CD4-positive, alpha-beta T cell treated with Interleukin-6 at 100 ng/mL for 8 hours (primary cell): ENCODE results near the gene HCN2.
"Not testable (repeated sequence)": the region's sequence is repeated elsewhere in the genome, so short reads cannot be mapped to it uniquely, and the experiment has no call there.

Experiments used
- DNase-seq: peaks from one replicate; pipeline ENCODE4 v3.0.0-alpha.2; 2020; ENCODE audit warnings: mixed read lengths, low spot score

HCN2 gene

DNA sequence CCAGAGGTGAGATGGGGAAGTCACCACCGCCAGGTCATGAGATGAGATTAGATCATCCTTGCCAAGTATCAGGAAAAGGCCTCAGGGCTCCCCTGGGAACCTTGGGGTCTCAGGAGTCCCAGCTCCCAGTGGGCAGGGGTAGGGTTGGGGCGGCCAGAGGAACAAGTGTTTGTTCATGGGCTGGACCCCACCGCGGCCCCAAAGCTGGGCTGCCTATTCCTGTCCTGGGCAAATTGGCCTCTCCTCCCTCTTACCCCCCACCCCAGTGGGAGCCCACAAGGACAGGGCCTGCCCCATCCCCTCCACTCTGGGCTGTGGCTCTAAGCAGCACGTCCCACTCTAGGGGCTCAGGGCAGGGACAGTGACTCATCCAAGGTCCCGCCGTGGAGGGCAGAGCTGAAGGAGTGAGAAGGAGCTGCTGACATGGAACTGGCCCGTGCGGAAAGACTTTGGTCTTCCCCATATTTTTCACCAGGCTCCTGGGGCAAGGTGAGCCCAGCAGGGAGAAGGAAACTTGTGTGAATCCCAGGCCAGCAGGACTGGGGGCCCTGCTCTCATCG lies 4.0 kb upstream of the HCN2 start:
- no peak for DNase-seq

DNA sequence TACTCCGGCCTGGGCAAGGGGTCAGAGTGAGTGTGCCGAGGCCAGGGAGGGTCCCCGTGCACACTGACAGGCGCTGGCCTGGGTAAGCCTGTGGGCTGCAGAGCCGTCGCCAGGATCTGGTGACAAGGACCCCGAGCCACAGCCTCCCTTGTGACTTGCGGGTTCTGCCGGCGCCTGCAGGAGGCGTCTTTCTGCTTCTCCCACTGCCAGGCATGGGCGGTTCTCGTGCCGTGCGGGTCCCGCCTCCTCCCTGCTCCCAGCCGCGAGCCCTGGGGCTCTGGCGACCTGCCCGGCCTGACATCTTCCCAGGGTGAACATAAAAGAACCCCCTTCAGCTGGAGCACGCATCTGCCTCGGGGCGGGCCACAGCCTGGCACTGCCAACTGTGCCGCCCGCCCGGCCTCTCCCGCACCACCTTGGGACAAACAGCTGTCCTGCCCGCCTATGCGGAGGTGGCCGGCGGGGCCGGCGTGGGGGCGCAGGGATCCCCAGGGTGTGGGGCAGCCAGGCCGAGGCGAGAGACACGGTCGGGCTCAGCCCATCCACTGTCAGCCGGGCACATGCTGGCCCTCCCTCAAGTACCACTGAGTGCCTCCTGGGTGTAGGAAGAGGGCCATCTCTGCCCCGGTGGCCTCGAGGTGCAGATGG lies 1.5 kb upstream of the HCN2 start:
- peak; percentile 57 for DNase-seq

DNA sequence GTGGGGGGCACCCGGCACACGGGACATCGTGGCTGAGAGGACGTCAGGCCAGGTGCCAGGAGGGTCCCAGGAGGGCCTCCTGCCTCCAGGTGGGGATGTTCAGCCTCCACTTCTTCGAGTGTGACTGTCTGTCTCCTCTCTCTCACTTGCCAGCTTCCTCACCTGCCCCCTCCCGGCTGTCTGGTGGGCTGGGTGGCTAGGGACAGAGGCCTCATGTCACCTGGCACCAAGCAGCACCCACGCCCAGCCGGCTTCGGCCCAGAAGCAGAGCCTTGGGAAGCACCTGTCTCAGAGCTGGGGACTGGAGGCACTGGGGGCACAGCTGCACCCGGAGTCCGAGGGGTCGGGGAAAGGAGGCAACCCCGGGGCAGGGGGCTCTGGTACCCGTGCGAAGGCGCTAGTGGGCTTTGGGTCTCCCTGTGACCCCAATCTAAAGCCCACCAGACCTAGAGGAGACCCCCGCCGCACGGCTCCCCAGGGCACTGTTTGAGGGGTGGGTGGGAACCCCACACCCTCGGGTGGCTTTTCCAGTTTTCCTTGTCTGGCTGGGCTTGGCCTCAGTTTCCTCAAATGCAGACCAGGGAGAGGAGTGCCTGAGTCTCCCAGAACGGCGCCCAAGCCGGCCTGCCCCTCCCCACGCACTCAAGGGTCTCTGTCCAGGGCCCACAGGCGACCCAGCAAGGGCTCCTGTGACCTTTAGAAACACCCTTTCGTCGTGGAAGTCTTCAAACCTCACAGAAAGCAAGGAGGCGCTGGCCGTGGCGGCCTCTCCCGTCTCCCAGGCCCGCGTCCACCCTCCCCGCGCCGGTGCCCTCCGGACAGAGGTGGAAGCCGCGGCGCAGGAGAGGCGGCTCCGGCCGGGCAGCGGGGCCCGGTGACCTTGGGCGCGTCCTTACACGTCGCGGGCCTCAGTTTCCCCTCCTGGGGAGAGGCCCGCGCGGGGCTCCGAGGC lies 664 bp upstream of the HCN2 start:
- no peak for DNase-seq

DNA sequence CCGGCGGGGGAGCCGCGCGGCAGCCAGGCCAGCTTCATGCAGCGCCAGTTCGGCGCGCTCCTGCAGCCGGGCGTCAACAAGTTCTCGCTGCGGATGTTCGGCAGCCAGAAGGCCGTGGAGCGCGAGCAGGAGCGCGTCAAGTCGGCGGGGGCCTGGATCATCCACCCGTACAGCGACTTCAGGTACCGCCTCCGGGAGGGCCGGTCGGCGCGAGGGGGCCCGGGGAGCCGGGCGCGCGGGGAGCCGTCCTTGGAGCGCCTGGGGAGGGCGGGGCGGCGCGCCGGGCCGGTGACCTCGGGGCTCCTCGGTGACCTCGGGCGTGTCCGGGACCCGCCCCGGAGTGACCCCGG lies 690 bp downstream of the HCN2 start:
- no peak for DNase-seq

DNA sequence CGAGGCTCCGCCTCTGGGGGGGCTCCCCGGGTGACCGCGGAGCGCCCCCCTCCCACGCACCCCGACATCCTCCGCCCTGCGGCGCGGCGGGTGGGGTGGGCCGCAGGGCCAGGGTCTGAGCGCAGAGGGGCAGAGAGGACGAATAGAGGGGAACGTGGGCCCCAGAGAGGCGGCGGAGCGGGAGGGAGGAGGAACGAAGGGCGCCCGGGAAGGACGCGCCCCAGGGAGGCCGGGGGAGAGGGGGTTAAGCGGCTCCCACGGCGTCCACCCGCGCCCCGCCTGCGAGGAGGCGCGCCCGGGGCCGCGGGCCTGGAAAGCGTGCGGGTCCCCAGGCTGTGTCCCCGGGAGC lies 1.0 kb downstream of the HCN2 start:
- no peak for DNase-seq

DNA sequence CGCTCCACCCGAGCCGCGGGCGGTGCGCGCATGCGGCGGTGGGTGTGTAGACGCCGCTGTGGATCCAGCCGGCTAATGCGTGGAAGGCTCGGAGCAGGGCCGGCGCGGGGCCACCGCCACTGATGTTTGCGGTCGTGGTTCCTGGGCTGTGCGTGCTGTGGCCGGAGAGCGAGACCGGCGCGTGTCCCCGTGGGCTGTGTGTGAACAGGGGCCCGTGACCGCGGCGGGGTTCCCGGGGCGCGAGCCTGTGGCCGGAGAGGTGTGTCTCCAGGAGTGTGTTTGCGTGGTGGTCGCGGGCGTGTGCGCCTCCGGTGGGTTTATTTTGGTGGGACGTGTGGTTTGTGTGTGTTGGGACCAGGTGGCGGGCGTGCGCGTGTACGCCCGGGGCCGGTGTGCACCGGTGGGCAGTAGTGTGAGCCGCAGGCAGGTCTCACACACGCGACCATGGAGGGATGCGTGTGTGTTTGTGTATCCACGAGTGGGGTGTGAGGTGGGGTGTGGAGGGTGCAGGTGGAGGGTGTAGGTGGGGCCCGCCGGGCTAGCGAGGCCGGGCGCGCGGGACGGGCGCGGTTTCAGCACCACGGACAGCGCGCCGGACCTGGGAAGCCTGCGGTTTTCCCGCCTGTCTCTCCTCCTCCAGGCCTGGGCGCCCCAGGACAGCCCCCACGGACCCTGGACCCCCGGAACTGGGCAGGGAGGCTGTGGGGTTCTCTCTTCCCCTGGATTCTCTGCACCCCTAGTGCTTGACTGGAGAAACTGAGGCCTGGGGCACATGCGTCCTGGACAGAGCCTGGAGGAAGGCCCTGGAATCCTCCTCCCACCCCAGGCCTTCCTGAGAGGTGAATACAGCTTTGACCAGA lies 1.6 kb downstream of the HCN2 start:
- no peak for DNase-seq

DNA sequence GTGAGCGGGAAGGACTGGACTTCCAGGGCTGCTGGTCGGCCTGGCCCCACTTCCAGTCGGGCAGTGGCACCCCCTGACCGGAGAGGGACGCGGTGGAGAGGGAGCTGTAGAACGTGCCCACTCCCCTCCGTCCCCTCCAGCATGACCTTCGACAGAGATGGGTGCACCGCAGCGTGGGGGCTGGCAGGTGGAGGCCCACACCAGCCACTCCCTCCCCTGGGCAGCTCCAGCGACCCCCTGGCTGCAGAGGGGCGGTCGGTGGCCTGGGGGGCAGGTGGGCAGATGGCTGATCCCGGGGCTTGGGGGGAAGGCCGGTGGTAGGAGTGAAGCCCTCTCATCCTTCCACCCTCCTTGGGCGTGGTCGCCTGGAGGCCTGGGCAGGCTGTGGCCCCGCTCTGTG lies 2.4 kb downstream of the HCN2 start:
- no peak for DNase-seq

DNA sequence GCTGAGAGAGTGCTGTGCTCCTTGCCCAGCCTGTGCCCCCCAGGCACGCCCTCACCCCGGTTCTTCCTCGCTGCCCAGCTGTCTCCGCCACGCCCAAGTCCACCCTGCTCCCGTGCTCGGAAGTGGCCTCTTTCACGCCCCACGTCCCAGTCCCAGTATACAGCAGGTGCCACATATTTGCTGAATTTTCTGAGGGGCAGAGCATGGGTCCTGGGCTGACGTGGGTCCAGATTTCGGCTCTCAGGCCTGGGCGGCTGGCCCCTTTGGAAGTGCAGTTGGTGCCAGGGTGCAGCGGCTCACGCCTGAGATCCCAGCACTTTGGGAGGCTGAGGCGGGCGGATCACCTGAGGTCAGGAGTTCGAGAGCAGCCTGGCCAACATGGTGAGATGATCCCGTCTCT lies 3.4 kb downstream of the HCN2 start:
- no peak for DNase-seq

DNA sequence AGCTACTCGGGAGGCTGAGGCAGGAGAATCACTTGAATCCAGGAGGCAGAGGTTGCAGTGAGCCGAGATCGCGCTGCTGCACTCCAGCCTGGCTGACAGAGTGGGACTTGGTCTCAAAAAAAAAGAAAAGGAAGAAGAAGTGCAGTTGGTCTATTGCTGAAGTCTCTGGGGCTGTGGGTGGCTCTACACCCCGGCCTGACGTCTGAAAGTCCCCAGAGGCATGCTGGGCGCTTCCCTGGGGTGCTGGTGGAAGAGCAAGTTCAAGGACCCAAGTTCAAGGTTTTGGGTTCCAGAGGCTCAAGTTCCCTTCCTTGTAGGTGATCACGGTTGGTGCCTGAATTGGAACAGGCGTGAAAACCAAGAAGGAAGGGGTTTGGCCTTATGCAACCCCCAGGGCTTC lies 3.8 kb downstream of the HCN2 start:
- no peak for DNase-seq

DNA sequence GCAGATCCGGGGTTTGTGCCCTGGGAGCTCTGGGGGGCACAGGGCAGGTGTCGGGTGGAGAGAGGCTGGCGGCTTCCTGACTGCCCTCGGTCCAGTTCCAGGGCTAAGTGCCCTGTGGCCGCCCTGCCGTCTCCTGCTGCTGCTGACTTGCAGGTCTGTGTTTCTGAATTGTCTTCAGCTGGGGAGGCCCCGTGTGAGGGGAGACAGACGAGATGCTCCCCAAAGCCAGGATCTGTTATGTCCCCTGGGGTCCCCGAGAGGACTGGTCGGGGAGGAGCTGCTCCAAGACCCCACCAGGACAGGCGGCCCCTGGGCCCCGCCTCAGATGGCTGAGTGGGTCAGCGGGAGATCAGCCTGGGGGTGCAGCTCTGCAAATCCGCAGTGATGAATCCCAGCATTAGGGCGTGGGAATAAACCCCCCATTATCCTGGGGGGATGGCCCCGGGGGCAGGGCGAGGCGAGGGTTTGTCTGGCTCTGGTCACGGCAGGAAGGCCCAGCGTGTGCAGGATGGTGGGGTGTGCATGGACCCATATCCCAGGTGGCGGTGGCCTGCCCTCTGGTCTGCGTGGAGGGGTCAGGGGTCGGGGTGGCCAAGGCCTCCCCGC lies 4.7 kb downstream of the HCN2 start:
- no peak for DNase-seq

DNA sequence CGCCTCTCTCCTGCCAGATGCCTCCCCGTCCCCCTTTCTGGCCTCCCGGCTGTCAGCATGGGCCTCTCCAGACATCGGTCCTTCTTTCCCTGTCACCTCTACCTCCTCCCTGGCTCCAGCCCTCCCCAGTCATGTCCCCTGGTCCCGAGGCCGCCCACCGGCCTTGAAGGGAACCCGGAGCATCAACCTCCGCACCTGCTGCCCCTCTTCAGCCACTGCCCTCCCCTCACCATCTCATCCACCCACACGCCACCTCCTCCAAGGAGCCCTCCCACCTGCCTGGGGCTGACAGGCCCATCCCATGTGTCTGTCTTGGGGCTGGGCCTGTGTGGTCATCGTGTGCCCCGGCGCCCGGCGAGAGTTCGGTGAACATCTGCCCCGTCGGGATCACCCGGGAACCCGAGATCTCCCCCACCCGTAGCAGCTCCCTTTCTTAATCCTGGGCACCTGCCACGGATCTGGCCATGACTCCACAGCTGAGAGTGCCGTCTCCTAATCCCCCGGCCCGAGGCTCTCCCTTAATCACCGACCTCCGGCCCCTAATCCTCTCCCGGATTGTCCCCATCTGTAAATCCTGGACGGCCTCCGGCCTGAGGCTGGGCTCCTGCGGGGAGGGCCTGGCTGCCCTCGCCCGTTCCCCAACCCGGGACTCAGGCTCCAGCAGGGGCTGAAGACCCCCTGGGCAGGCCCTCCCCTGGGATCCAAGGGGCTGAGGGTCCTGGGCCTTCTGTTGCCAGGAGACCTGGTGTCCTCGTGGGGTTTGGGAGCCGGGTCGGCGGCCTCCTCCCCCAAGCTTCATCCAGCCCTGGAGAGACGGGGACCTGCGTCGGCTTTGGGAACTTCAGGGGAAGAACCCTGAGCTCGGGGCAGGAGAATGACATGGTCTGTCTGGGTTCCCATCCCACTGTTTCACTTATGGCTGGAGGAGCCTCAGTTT lies 5.9 kb downstream of the HCN2 start:
- no peak for DNase-seq

DNA sequence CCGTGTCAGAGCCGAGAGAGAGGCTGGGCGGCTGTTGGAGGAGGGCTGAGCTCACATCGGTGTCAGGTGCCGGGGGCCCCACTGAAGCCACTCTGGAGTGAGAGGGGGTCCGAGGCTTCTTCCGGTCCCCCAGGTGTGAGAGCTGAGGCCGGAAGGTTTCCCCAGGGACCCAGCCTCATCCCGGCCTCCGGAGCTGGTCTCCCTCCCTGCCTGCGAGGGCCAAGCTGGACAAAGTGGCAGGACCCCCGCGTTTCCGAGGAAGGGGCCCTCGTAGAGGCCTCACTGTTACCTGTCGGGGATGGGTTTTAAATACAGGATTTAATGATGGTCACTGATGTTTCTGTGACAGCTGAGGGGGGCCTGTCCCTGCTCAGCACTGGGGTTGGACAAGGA lies 6.6 kb downstream of the HCN2 start:
- no peak for DNase-seq

DNA sequence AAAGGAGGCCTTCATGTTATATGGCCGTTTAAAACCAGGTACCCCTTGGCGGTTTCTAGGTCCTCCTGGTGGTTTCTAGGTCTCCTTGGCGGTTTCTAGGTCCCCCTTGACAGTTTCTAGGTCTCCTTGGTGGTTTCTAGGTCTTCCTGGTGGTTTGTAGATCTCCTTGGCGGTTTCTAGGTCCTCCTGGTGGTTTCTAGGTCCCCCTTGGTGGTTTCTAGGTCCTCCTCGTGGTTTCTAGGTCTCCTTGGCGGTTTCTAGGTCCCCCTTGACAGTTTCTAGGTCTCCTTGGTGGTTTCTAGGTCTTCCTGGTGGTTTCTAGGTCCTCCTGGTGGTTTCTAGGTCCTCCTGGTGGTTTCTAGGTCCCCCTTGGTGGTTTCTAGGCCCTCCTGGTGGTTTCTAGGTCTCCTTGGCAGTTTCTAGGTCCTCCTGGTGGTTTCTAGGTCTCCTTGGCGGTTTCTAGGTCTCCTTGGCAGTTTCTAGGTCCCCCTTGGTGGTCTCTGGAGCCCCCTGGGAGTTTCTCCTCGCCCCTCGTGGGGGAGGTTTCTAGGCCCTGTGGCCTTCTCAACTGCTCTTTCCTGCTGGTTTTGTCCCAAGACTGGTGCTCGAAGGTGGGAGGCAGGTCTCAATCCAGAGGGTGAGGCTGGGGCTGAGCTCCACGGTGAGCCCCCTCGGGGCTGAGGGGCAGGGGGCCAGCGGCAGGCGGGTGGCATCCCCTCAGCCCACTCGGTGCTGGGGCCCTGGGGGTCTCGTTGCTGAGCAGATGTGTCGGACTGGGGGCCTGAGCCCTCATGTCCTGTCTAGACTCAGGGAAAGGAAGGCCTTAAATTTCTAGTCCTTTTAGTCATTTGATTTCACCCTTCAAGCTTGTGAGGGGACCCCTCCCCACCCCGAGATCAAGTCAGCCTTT lies 8.0 kb downstream of the HCN2 start:
- DNase-seq = no peak

DNA sequence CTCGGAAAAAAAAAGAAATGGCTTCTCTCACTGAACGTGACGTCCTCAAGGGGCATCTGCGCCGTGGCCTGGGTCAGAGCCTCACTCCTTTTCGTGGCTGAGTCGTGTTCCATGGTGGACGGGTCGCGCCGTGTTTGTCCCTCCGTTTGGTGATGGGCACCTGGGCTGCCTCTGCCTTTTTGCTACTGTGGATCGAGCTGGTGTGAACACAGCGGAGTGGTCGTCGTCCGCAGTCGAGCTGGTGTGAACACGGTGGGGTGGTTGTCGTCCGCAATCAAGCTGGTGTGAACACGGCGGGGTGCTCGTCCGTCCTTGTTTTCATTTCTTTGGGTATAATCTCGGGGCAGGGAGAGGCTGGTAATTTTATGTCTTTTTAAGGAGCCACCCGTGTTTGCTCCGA lies 11.6 kb downstream of the HCN2 start:
- no peak for DNase-seq

DNA sequence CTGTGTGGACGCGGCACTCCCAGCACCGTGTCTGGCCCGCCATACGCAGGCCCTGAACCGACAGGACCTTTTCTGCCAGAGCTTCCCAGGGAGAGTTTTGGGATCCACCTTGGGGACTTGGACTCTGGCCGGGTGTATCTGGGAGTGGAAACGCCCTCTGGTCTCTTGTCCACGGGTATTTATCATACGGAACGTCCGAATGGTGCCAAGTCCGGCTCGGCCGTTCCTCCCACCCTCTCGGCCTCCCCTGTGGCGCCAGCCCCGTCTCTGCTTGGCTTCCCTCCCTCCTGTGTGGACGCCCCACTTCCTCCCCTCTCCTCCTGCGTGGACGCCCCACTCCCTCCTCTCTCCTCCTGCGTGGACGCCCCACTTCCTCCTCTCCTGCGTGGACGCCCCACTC lies 12.1 kb downstream of the HCN2 start:
- DNase-seq = no peak

DNA sequence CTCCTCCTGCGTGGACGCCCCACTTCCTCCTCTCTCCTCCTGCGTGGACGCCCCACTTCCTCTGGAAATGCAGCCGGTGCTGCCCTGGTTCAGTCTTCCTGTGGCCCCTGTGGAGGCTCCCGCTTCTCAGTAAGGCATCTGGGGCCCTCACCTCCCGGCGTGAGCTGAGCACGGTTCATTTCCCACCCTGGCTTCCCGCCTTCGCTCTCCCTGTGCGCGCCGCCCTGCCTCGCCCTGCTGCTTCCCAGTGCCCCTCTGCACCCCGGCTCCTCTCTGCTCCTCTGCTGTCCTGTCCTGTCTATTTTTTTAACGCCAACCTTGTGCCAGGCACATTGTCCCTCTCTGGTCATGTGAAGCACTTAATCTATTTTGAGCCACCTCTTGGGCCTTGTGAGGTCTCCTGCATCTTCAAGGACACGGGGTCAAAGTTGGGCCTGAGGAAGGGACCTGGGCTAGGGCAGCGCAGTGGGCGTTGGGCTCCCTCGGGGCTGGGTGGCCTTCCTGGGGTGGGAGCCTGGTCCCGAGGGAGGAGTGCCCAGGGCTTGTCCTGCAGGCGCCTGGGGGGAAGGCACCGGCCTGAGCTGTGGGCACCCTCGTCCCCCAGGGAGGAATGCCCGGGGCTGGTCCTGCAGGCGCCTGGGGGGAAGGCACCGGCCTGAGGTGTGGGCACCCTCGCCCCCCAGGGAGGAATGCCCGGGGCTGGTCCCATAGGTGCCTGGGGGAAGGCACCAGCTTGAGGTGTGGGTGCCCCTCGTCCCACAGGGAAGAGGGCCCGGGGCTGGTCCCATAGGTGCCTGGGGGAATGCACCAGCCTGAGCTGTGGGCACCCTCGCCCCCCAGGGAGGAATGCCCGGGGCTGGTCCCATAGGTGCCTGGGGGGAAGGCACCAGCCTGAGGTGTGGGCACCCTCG lies 13.0 kb downstream of the HCN2 start:
- no peak for DNase-seq

DNA sequence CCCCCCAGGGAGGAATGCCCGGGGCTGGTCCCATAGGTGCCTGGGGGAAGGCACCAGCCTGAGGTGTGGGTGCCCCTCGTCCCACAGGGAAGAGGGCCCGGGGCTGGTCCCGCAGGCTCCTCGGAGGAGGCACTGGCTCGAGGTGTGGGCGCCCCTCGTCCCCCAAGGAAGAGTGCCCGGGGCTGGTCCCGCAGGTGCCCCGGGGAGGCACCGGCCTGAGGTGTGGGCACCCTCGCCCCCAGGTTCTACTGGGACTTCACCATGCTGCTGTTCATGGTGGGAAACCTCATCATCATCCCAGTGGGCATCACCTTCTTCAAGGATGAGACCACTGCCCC lies 13.6 kb downstream of the HCN2 start:
- DNase-seq = not testable (repeated sequence)

DNA sequence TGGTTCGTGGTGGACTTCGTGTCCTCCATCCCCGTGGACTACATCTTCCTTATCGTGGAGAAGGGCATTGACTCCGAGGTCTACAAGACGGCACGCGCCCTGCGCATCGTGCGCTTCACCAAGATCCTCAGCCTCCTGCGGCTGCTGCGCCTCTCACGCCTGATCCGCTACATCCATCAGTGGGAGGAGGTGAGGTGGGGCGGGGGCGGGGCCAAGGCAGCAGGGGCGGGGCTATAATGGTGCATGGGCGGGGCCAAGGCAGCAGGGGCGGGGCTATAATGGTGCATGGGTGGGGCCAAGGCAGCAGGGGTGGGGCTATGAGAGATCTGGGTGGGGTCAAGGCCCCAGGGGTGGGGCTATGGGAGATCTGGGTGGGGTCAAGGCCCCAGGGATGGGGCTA lies 14.1 kb downstream of the HCN2 start:
- DNase-seq = not testable (repeated sequence)

DNA sequence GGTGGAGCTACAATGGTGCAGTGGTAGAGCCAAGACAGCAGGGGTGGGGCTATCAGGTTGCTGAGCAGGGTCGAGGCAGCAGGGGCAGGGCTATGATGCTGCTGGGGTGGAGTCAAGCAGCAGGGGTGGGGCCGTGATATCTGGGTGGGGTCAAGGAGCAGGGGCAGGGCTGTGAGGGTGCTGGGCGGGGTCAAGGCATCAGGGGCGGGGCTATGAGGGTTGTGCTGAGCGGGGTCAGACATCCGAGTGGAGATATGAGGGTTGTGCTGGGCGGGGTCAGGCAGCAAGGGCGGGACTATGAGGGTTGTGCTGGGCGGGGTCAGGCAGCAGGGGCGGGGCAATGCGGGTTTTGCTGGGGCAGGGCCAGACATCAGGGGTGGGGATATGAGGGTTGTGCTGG lies 14.7 kb downstream of the HCN2 start:
- DNase-seq = no peak
